SH-SY5Y (cell line): ENCODE measurements around the gene NTRK2.

ENCODE experiments used
- GATA2 ChIP-seq: IDR thresholded peaks from 2 replicates; pipeline ENCODE4 v1.6.1; 2011; ENCODE audit warnings: mild to moderate bottlenecking, low read depth, low read length
- GATA3 ChIP-seq: IDR thresholded peaks from 2 replicates; pipeline ENCODE4 v1.6.1; 2011; ENCODE audit warnings: low read depth, mild to moderate bottlenecking, low read length, moderate library complexity

Gene NTRK2

GRCh38 chr9:84867186-84867585 lies 197.7 kb downstream of the NTRK2 start:
- no peak for TF ChIP-seq GATA2
- TF ChIP-seq GATA3 = no peak

- no peak for TF ChIP-seq GATA3
- no peak for TF ChIP-seq GATA2
Observed at GRCh38 chr9:84869091-84869490, 199.6 kb downstream of the NTRK2 start.

- TF ChIP-seq GATA3 = no peak
- no peak for TF ChIP-seq GATA2
Observed at GRCh38 chr9:84871983-84872382, 202.5 kb downstream of the NTRK2 start.

GRCh38 chr9:84874022-84874421 lies 204.5 kb downstream of the NTRK2 start:
- TF ChIP-seq GATA2 (no peak), GATA3 (no peak)

- TF ChIP-seq GATA3 (no peak), GATA2 (no peak)
Observed at GRCh38 chr9:84874596-84874995, 205.1 kb downstream of the NTRK2 start.

GRCh38 chr9:84875193-84875592 lies 205.7 kb downstream of the NTRK2 start:
- TF ChIP-seq GATA3 (no peak), GATA2 (no peak)

- TF ChIP-seq GATA2 = no peak
- no peak for TF ChIP-seq GATA3
Observed at GRCh38 chr9:84879631-84880030, 210.1 kb downstream of the NTRK2 start.

GRCh38 chr9:84880835-84881234 lies 211.3 kb downstream of the NTRK2 start:
- TF ChIP-seq GATA2 (no peak), GATA3 (no peak)

GRCh38 chr9:84886866-84887265 lies 217.3 kb downstream of the NTRK2 start:
- no peak for TF ChIP-seq GATA3
- TF ChIP-seq GATA2 = no peak

GRCh38 chr9:84891924-84892323 lies 222.4 kb downstream of the NTRK2 start:
- TF ChIP-seq GATA2 = no peak
- TF ChIP-seq GATA3 = no peak

GRCh38 chr9:84893419-84894128 lies 224.0 kb downstream of the NTRK2 start:
- TF ChIP-seq GATA2 = no peak
- TF ChIP-seq GATA3 = no peak

- TF ChIP-seq GATA2 (no peak), GATA3 (no peak)
Observed at GRCh38 chr9:84894859-84895258, 225.3 kb downstream of the NTRK2 start.

- TF ChIP-seq GATA2 = no peak
- no peak for TF ChIP-seq GATA3
Observed at GRCh38 chr9:84897362-84898094, 228.0 kb downstream of the NTRK2 start.

GRCh38 chr9:84898188-84898587 lies 228.7 kb downstream of the NTRK2 start:
- no peak for TF ChIP-seq GATA3
- TF ChIP-seq GATA2 = no peak

GRCh38 chr9:84899326-84899725 lies 229.8 kb downstream of the NTRK2 start:
- TF ChIP-seq GATA2 (no peak), GATA3 (no peak)

- TF ChIP-seq GATA2 = no peak
- TF ChIP-seq GATA3 = no peak
Observed at GRCh38 chr9:84900421-84900820, 230.9 kb downstream of the NTRK2 start.

GRCh38 chr9:84903963-84904362 lies 234.4 kb downstream of the NTRK2 start:
- TF ChIP-seq GATA3 = no peak
- no peak for TF ChIP-seq GATA2

GRCh38 chr9:84916769-84917168 lies 247.2 kb downstream of the NTRK2 start:
- TF ChIP-seq GATA3 = no peak
- TF ChIP-seq GATA2 = no peak
